ENCODE measurements around the gene FBXL17.

DNA sequence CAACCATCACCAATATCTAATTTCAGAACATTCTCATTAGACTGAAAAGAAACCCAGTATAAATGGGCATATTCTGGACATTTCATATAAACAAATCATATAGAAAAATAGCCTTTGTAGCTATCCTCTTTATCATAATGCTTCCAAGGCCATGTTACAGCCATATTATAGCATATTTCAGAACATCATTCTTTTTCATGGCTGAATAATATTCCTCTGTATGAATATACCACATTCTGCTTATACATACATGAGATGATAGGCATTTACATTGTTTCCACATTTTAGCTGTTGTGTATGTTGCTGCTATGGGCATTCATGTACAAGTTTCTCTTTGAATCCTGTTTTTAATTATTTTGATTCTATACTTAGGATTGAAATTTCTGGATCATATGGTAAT lies 167.0 kb downstream of the FBXL17 start:
- TF ChIP-seq, protein P1, sequence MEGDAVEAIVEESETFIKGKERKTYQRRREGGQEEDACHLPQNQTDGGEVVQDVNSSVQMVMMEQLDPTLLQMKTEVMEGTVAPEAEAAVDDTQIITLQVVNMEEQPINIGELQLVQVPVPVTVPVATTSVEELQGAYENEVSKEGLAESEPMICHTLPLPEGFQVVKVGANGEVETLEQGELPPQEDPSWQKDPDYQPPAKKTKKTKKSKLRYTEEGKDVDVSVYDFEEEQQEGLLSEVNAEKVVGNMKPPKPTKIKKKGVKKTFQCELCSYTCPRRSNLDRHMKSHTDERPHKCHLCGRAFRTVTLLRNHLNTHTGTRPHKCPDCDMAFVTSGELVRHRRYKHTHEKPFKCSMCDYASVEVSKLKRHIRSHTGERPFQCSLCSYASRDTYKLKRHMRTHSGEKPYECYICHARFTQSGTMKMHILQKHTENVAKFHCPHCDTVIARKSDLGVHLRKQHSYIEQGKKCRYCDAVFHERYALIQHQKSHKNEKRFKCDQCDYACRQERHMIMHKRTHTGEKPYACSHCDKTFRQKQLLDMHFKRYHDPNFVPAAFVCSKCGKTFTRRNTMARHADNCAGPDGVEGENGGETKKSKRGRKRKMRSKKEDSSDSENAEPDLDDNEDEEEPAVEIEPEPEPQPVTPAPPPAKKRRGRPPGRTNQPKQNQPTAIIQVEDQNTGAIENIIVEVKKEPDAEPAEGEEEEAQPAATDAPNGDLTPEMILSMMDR (IDR thresholded peaks at IDR 0.05; ENCODE audit: low read depth, low read length): no peak
- no peak for TF ChIP-seq EZH2phosphoT487 (IDR thresholded peaks at IDR 0.05; ENCODE audit: low read depth)

All from OCI-LY3 (cell line).